Skeletal muscle tissue (tissue), 4 donors: ENCODE results near the gene HS3ST3A1. TPM values are rescaled to one million over a fixed set of nuclear protein-coding genes. Genes with fewer than 3 reads are reported as not detected.
"Not testable (repeated sequence)": the region's sequence is repeated elsewhere in the genome, so short reads cannot be mapped to it uniquely, and the experiment has no call there.

Experiments used
- H3K27ac ChIP-seq: one replicate; pipeline ENCODE4 v1.7.0; 2013; ENCODE audit warnings: mild to moderate bottlenecking, low read depth, low read length, inconsistent platforms
- H3K27me3 ChIP-seq, 3 donors: one replicate each; pipeline ENCODE4 v1.7.0; 2013; ENCODE audit warnings: low read length in 3 of 3; ENCODE audit not compliant: control insufficient read depth in 3 of 3, insufficient read depth in 3 of 3
- H3K36me3 ChIP-seq, 3 donors: one replicate each; pipeline ENCODE4 v1.7.0; 2013; ENCODE audit warnings: low read length in 3 of 3; ENCODE audit not compliant: control insufficient read depth in 3 of 3, insufficient read depth in 3 of 3
- H3K4me1 ChIP-seq, 3 donors: one replicate each; pipeline ENCODE4 v1.7.0; 2013; ENCODE audit warnings: low read length in 3 of 3, mild to moderate bottlenecking in 3 of 3; ENCODE audit not compliant: control insufficient read depth in 3 of 3, insufficient read depth in 3 of 3
- H3K4me3 ChIP-seq, 3 donors: one replicate each; pipeline ENCODE4 v1.7.0; 2013; ENCODE audit warnings: low read length in 3 of 3
- H3K9ac ChIP-seq, 3 donors: one replicate each; pipeline ENCODE4 v1.7.0; 2013; ENCODE audit warnings: low read length in 3 of 3, mild to moderate bottlenecking in 3 of 3, moderate library complexity in 2 of 3, low read depth in 1 of 3
- H3K9me3 ChIP-seq, 3 donors: one replicate each; pipeline ENCODE4 v1.7.0; 2013; ENCODE audit warnings: low read length in 3 of 3; ENCODE audit not compliant: control insufficient read depth in 3 of 3
- total RNA-seq: library from RNA; depleted of rRNA; stranded (reverse); fragments of >200 nt; gene quantifications from one replicate; pipeline ENCODE4 v1.2.3, GENCODE V29; 2014
- donor health status: Osteomylitis.

Gene HS3ST3A1
- total RNA-seq, 1 donor from 2014 or later = 2.1 TPM

GRCh38 chr17:13560935-13561334 lies 40.8 kb downstream of the HS3ST3A1 start:
- Histone ChIP-seq H3K9me3 (no peaks in the 10 kb centered on the region), H3K36me3 (no peaks in the 10 kb centered on the region), H3K4me3 (no peak overlapping the region), H3K9ac (no peak overlapping the region), H3K27ac (no peak overlapping the region), H3K27me3 (peaks cover 2 to 5% (median 4%) of the 10 kb centered on the region in 3 donors), H3K4me1 (peaks cover 0 to 12% (median 3%) of the 10 kb centered on the region in 3 donors)

- Histone ChIP-seq H3K9ac (no peak overlapping the region), H3K27ac (no peak overlapping the region)
Observed at GRCh38 chr17:13558588-13558987, 43.1 kb downstream of the HS3ST3A1 start.

GRCh38 chr17:13557077-13557476 lies 44.7 kb downstream of the HS3ST3A1 start:
- H3K4me3 ChIP-seq = no peak overlapping the region
- H3K9ac ChIP-seq = no peak overlapping the region
- H3K36me3 ChIP-seq = no peaks in the 10 kb centered on the region
- no peaks in the 10 kb centered on the region for H3K27me3 ChIP-seq
- no peaks in the 10 kb centered on the region for H3K9me3 ChIP-seq
- H3K4me1 ChIP-seq = peaks cover 0 to 6% (median 0%) of the 10 kb centered on the region in 3 donors
- no peak overlapping the region for H3K27ac ChIP-seq

More at GRCh38 chr17:13558588-13558987, 43.1 kb downstream of the HS3ST3A1 start:
- H3K4me1 ChIP-seq = peaks cover 0 to 12% (median 3%) of the 10 kb centered on the region in 3 donors
- H3K36me3 ChIP-seq = no peaks in the 10 kb centered on the region
- H3K27me3 ChIP-seq = peaks cover 1 to 5% (median 4%) of the 10 kb centered on the region in 3 donors
- no peaks in the 10 kb centered on the region for H3K9me3 ChIP-seq
- no peak overlapping the region for H3K4me3 ChIP-seq

- H3K9me3 ChIP-seq = peaks cover 0 to 2% (median 0%) of the 10 kb centered on the region in 3 donors
- H3K27me3 ChIP-seq = no peaks in the 10 kb centered on the region
- H3K4me1 ChIP-seq = no peaks in the 10 kb centered on the region
- no peak overlapping the region for H3K27ac ChIP-seq
- H3K36me3 ChIP-seq = no peaks in the 10 kb centered on the region
- no peak overlapping the region for H3K4me3 ChIP-seq
- no peak overlapping the region for H3K9ac ChIP-seq
Observed at GRCh38 chr17:13554231-13554630, 47.5 kb downstream of the HS3ST3A1 start.

GRCh38 chr17:13550291-13550690 lies 51.4 kb downstream of the HS3ST3A1 start:
- no peaks in the 10 kb centered on the region for H3K4me1 ChIP-seq
- H3K27me3 ChIP-seq = no peaks in the 10 kb centered on the region
- no peak overlapping the region for H3K4me3 ChIP-seq
- H3K36me3 ChIP-seq = no peaks in the 10 kb centered on the region
- peaks cover 0 to 2% (median 0%) of the 10 kb centered on the region in 3 donors for H3K9me3 ChIP-seq
- H3K27ac ChIP-seq = no peak overlapping the region
- no peak overlapping the region for H3K9ac ChIP-seq

GRCh38 chr17:13548576-13548975 lies 53.2 kb downstream of the HS3ST3A1 start:
- H3K36me3 ChIP-seq, H3K4me3 ChIP-seq, H3K27ac ChIP-seq, H3K9ac ChIP-seq, H3K9me3 ChIP-seq, H3K4me1 ChIP-seq, H3K27me3 ChIP-seq: not testable (repeated sequence)

GRCh38 chr17:13546851-13547250 lies 54.9 kb downstream of the HS3ST3A1 start:
- Histone ChIP-seq H3K4me1 (no peaks in the 10 kb centered on the region), H3K9ac (no peak overlapping the region), H3K4me3 (no peak overlapping the region), H3K36me3 (no peaks in the 10 kb centered on the region), H3K27me3 (no peaks in the 10 kb centered on the region), H3K27ac (no peak overlapping the region), H3K9me3 (peaks cover 0 to 2% (median 0%) of the 10 kb centered on the region in 3 donors)

GRCh38 chr17:13545941-13546340 lies 55.8 kb downstream of the HS3ST3A1 start:
- Histone ChIP-seq H3K4me1 (no peaks in the 10 kb centered on the region), H3K27ac (no peak overlapping the region), H3K9me3 (peaks cover 0 to 2% (median 0%) of the 10 kb centered on the region in 3 donors), H3K36me3 (no peaks in the 10 kb centered on the region), H3K9ac (no peak overlapping the region), H3K4me3 (no peak overlapping the region), H3K27me3 (no peaks in the 10 kb centered on the region)

GRCh38 chr17:13544765-13545164 lies 57.0 kb downstream of the HS3ST3A1 start:
- no peaks in the 10 kb centered on the region for H3K27me3 ChIP-seq
- no peak overlapping the region for H3K27ac ChIP-seq
- no peak overlapping the region for H3K4me3 ChIP-seq
- H3K4me1 ChIP-seq = no peaks in the 10 kb centered on the region
- no peak overlapping the region for H3K9ac ChIP-seq
- no peaks in the 10 kb centered on the region for H3K9me3 ChIP-seq
- no peaks in the 10 kb centered on the region for H3K36me3 ChIP-seq

GRCh38 chr17:13544292-13544691 lies 57.4 kb downstream of the HS3ST3A1 start:
- Histone ChIP-seq H3K9me3 (no peaks in the 10 kb centered on the region), H3K36me3 (no peaks in the 10 kb centered on the region), H3K4me3 (no peak overlapping the region), H3K27me3 (no peaks in the 10 kb centered on the region), H3K9ac (no peak overlapping the region), H3K4me1 (no peaks in the 10 kb centered on the region), H3K27ac (no peak overlapping the region)
